Breast epithelium (tissue), 3 donors: ENCODE measurements around the gene TSHR.

ENCODE experiments used
- CTCF ChIP-seq, 3 donors: fragments of 450-650 bp; IDR thresholded peaks; one replicate each; pipeline ENCODE4 v1.5.1; 2016 to 2017; ENCODE audit warnings: antibody characterized with exemption in 3 of 3, mild to moderate bottlenecking in 3 of 3, moderate library complexity in 3 of 3
- POLR2A ChIP-seq: fragments of 450-650 bp; IDR thresholded peaks from one replicate; pipeline ENCODE4 v1.6.1; 2016; ENCODE audit warnings: antibody characterized with exemption, mild to moderate bottlenecking, moderate library complexity

DNA sequence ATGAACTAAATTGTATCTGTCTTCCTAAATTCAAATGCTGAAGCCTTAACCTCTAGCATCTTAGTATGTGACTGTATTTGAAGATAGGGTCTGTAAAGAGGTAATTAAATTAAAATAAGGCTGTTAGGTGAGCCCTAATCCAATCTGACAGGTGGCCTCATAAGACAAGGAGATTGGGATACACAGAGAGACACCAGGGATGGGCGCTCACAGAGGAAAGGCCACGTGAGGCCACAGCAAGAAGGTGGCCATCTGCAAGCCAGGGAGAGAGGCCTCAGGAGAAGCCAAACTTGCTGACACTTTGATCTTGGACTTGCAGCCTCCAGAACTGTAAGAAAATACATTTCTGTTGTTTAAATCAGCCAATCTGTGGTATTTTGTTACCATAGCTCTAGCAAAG lies 154.8 kb downstream of the TSHR start:
- no peak for TF ChIP-seq CTCF (IDR thresholded peaks at IDR 0.05)
- no peak for TF ChIP-seq POLR2A
